ENCODE data around the gene POLR2E.
"Not testable (repeated sequence)": the region's sequence is repeated elsewhere in the genome, so short reads cannot be mapped to it uniquely, and the experiment has no call there.

Gene POLR2E

DNA sequence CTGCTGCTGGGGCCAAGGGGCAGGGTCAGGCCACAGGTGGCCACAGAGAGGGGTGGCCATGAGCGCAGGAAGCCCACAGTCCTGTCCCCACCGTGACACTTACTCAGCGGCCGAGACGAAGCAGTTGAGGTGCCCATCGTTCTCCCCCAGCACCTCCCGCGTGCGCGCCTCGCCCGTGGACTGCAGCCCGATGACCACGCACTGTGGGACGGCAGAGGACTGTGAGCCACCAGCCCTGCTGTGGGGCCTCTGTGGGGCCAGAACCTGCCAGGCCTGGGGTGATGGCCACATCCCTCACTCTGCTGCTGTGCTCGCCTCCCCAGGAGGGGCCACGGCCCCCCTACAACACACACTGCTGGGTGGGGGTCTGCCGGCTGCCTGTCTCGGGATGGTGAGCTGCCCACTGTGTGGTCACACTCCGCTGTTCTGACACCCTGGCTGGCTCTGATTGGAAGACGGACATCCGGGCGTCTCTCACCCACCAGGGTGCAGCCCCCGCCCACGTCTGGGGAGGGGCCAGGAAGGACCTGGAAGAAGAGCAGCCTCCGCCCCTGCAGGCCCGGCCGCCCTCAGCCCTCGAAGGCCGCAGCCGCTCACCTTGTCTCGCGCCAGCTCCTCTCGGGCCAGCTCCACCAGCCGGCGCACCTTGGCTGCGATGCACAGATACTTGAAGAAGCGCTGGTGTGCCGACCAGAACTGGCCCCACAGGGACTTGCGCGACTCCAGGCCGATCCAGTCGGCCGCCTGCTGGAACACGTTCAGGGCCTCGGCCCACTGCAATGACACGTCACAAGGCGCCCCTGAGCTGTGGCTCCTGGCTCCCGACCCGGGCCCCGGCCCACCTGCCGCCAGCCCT, 21.8 kb upstream of the POLR2E start:
- Histone ChIP-seq H3K27ac (ENCODE audit: low read length) (no peak overlapping the region), H3K27me3 (ENCODE audit: control insufficient read depth in 1 of 2, insufficient read depth in 2 of 2, low read length in 2 of 2) (no peaks in the 10 kb centered on the region), H3K36me3 (ENCODE audit: control insufficient read depth in 2 of 2, insufficient read depth in 2 of 2, low read length in 2 of 2) (peaks cover 22 to 36% of the 10 kb centered on the region in 2 donors), H3K4me3 (ENCODE audit: low read length in 2 of 2) (no peak overlapping the region), H3K9me3 (ENCODE audit: control insufficient read depth in 2 of 2, low read length in 2 of 2) (no peaks in the 10 kb centered on the region), H3K9ac (ENCODE audit: low read length in 2 of 2) (no peak overlapping the region), H3K4me1 (ENCODE audit: control insufficient read depth, insufficient read depth, low read length) (peaks cover 19% of the 10 kb centered on the region)

GRCh38 chr19:1115646-1116420, 20.7 kb upstream of the POLR2E start:
- H3K9me3 ChIP-seq (ENCODE audit: control insufficient read depth in 2 of 2, low read length in 2 of 2), result no peaks in the 10 kb centered on the region
- no peak overlapping the region for H3K27ac ChIP-seq (ENCODE audit: low read length)
- peaks cover 19 to 28% of the 10 kb centered on the region in 2 donors for H3K36me3 ChIP-seq (ENCODE audit: control insufficient read depth in 2 of 2, insufficient read depth in 2 of 2, low read length in 2 of 2)
- H3K27me3 ChIP-seq (ENCODE audit: control insufficient read depth in 1 of 2, insufficient read depth in 2 of 2, low read length in 2 of 2), result no peaks in the 10 kb centered on the region
- H3K9ac ChIP-seq (ENCODE audit: low read length in 2 of 2), result no peak overlapping the region
- H3K4me3 ChIP-seq (ENCODE audit: low read length in 2 of 2), result no peak overlapping the region
- peaks cover 19% of the 10 kb centered on the region for H3K4me1 ChIP-seq (ENCODE audit: control insufficient read depth, insufficient read depth, low read length)

DNA sequence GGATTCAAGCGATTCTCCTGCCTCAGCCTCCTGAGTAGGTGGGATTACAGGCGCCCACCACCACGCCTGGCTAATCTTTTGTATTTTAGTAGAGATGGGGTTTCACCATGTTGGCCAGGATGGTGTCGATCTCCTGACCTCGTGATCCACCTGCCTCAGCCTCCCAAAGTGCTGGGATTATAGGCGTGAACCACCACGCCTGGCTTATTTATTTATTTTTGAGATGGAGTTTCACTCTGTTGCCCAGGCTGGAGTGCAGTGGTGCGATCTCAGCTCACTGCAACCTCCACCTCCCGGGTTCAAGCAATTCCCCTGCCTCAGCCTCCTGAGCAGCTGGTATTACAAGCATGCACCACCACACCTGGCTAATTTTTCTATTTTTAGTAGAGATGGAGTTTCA, 19.6 kb upstream of the POLR2E start:
- H3K9ac ChIP-seq (ENCODE audit: low read length in 2 of 2); H3K9me3 ChIP-seq (ENCODE audit: control insufficient read depth in 2 of 2, low read length in 2 of 2); H3K27ac ChIP-seq (ENCODE audit: low read length); H3K27me3 ChIP-seq (ENCODE audit: control insufficient read depth in 1 of 2, insufficient read depth in 2 of 2, low read length in 2 of 2); H3K4me3 ChIP-seq (ENCODE audit: low read length in 2 of 2): not testable (repeated sequence)
- H3K4me1 ChIP-seq (ENCODE audit: control insufficient read depth, insufficient read depth, low read length), result peaks cover 19% of the 10 kb centered on the region
- H3K36me3 ChIP-seq (ENCODE audit: control insufficient read depth in 2 of 2, insufficient read depth in 2 of 2, low read length in 2 of 2), result peaks cover 23 to 30% of the 10 kb centered on the region in 2 donors

- H3K27ac ChIP-seq (ENCODE audit: low read length), result peak overlapping the region; percentile 46
- H3K36me3 ChIP-seq (ENCODE audit: control insufficient read depth in 2 of 2, insufficient read depth in 2 of 2, low read length in 2 of 2), result peaks cover 23% of the 10 kb centered on the region in 2 donors
- H3K27me3 ChIP-seq (ENCODE audit: control insufficient read depth in 1 of 2, insufficient read depth in 2 of 2, low read length in 2 of 2), result no peaks in the 10 kb centered on the region
- H3K4me3 ChIP-seq (ENCODE audit: low read length in 2 of 2), result peak overlapping the region in 1 of 2 donors; percentile 55
- H3K9ac ChIP-seq (ENCODE audit: low read length in 2 of 2), result no peak overlapping the region
- H3K9me3 ChIP-seq (ENCODE audit: control insufficient read depth in 2 of 2, low read length in 2 of 2), result no peaks in the 10 kb centered on the region
- peaks cover 19% of the 10 kb centered on the region for H3K4me1 ChIP-seq (ENCODE audit: control insufficient read depth, insufficient read depth, low read length)
These were observed 18.9 kb upstream of the POLR2E start for GRCh38 chr19:1113986-1114483.

DNA sequence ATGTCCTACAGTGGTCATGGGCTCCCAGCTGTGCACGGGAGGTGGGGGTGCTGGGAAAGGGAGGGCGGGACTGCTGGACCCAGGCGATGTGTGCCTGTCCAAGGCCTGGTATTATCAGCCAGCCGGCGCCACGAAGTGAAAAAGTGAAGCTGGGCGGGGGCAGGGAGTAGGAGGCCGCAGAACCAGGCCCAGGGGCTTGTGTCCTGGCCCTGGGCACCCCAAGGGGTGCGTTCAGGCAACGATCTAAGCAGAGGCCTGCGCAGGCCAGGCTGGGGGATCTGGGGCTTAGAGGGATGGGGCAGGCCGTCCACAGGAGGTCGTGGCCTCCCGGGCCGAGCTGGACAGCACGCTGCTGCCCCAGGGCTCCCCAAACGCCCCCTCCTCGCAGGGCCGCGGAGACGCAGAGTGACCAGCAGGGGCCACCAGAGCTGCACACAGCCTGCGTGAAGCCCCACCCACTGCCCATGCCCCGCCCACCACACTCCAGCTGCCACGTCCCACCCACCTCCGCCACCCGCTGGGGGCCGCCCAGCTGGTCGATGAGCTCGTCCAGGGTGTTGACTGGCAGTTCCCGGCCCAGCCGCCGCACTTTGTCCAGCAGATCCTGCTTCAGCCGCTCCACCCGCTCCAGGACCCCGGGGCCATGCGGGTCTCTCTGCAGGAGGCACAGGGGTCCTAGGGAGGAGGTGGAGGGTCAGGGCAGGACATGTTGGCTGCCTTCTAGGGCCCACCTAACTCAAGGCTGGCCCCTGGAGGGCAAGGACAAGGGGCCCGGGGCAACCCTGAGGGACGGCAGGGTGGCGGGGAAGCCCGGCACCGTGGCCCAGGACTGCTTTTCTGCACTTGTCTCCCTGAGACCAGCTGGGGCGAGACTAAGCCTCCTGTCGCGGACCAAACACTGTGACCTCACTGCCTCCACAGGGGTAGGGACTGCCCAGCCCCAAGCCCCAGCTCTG, 18.1 kb upstream of the POLR2E start:
- Histone ChIP-seq H3K9me3 (ENCODE audit: control insufficient read depth in 2 of 2, low read length in 2 of 2) (no peaks in the 10 kb centered on the region), H3K27ac (ENCODE audit: low read length) (peak overlapping the region; percentile 66), H3K4me3 (ENCODE audit: low read length in 2 of 2) (peak overlapping the region in 1 of 2 donors; percentile 55), H3K36me3 (ENCODE audit: control insufficient read depth in 2 of 2, insufficient read depth in 2 of 2, low read length in 2 of 2) (peaks cover 19 to 20% of the 10 kb centered on the region in 2 donors), H3K27me3 (ENCODE audit: control insufficient read depth in 1 of 2, insufficient read depth in 2 of 2, low read length in 2 of 2) (no peaks in the 10 kb centered on the region), H3K4me1 (ENCODE audit: control insufficient read depth, insufficient read depth, low read length) (peaks cover 19% of the 10 kb centered on the region), H3K9ac (ENCODE audit: low read length in 2 of 2) (peak overlapping the region in 1 of 2 donors; percentile 47)

DNA sequence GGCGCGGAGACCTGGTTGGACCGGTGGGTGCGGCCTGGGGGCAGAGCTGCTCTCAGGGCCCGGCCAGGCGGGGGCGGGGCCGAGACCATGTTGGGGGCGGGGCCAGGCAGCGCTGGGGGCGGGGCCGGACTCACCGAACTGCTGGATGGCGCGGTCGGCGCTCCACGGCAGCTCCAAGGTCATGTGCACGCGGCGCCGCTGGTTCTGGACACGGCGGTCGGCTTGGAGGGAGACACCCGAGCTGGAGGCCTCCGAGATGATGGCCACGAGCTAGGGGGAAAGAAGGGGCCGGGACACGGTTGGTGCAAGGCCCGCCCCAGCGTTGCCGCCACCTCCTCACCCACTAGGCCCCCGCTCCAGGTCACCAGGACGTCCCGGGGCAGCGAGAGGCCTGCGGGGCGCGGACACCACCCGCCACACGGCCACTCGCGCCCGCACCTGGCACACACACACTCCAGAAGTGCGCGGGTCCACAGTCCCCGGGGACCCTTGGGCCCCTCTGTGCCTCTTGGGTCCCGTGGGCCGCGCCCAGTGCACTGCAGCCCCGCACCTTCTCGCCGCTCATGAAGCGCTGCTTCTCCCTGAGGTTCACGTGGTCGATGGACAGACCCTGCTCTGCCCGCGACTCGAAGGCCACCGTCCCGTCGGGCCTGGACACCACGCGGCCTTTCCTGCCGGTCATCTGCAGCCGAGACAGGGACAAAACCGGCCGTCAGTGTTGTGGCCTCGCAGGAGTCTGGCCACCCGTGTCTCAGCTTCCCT, 17.3 kb upstream of the POLR2E start:
- Histone ChIP-seq H3K9ac (ENCODE audit: low read length in 2 of 2) (no peak overlapping the region), H3K4me1 (ENCODE audit: control insufficient read depth, insufficient read depth, low read length) (peaks cover 19% of the 10 kb centered on the region), H3K27ac (ENCODE audit: low read length) (peak overlapping the region; percentile 66), H3K27me3 (ENCODE audit: control insufficient read depth in 1 of 2, insufficient read depth in 2 of 2, low read length in 2 of 2) (no peaks in the 10 kb centered on the region), H3K36me3 (ENCODE audit: control insufficient read depth in 2 of 2, insufficient read depth in 2 of 2, low read length in 2 of 2) (peaks cover 12 to 14% of the 10 kb centered on the region in 2 donors), H3K4me3 (ENCODE audit: low read length in 2 of 2) (no peak overlapping the region), H3K9me3 (ENCODE audit: control insufficient read depth in 2 of 2, low read length in 2 of 2) (no peaks in the 10 kb centered on the region)

DNA sequence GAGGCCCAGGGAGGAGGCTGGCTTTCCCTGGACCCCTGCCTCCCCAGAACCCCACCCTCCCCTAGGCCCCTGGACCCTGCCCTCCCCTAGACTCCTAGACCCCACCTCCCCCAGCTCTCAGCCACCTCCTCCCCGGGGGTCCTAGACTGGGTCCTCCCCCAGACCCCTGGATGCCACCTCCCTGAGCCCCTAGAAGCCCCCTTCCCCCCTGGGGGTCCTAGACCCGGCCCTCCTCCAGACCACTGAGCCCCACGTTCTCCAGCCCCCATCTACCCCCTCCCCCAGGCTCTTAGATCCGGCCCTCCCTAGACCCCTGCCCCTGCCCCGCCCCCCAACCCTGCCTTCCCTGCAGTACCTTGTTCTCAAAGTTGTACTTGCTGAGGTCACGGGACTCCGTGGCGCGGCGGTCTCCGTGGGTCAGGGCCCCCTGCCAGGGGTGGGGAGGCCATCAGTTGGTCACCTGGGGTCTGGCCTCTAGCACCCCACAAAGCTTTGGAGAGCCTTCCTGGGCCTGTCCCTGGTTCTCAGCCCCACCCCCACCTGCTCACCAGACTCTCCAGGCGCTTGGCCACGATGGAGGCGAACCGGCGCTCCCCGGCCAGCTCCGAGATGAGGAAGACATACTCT, 16.6 kb upstream of the POLR2E start:
- peak overlapping the region; percentile 66 for H3K27ac ChIP-seq (ENCODE audit: low read length)
- peaks cover 19% of the 10 kb centered on the region for H3K4me1 ChIP-seq (ENCODE audit: control insufficient read depth, insufficient read depth, low read length)
- peaks cover 10 to 15% of the 10 kb centered on the region in 2 donors for H3K36me3 ChIP-seq (ENCODE audit: control insufficient read depth in 2 of 2, insufficient read depth in 2 of 2, low read length in 2 of 2)
- no peak overlapping the region for H3K9ac ChIP-seq (ENCODE audit: low read length in 2 of 2)
- no peak overlapping the region for H3K4me3 ChIP-seq (ENCODE audit: low read length in 2 of 2)
- no peaks in the 10 kb centered on the region for H3K27me3 ChIP-seq (ENCODE audit: control insufficient read depth in 1 of 2, insufficient read depth in 2 of 2, low read length in 2 of 2)
- no peaks in the 10 kb centered on the region for H3K9me3 ChIP-seq (ENCODE audit: control insufficient read depth in 2 of 2, low read length in 2 of 2)

DNA sequence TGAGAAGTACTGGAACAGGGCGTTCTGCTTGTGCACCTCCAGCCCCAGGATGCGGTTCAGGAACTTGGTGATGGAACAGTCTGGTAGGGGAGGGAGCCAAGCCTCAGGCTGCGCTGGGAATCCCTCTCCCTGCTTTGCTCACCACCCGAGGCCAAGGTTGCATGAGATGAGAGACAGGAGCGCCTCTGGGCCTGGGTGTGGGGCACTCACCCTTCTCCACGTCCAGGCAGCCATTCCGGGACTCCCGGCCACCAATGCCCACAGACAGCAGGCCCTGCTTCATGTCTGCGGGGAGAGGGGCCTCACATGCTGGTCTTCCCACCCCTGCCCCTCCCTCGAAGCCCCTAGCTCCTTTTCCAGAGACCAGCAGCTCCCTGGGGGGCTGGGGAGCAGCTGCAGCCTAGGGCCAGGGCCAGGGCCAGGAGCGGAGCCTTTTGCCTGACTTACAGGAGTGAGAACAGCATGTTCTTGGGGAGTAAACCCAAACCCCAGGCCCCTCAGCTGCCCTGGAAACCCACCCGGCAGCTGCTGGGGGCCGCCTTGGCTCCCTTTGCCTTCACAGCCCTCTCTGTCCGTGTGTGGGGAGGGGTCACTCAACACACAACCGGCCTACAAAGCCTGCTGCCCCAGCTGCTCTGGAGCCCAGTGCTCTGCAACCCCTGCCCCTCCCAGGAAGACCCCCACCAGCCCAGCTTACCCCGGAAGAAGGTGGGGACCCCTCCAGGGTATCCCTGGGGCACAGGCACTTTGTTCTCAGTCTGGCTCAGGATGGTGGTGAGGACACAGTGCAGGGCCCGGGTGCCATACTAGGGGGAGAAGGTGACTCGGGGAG, 15.8 kb upstream of the POLR2E start:
- peak overlapping the region; percentile 18 for H3K27ac ChIP-seq (ENCODE audit: low read length)

More for the DNA sequence above, 15.8 kb upstream of the POLR2E start:
- Histone ChIP-seq H3K4me3 (ENCODE audit: low read length in 2 of 2) (no peak overlapping the region), H3K9ac (ENCODE audit: low read length in 2 of 2) (no peak overlapping the region), H3K36me3 (ENCODE audit: control insufficient read depth in 2 of 2, insufficient read depth in 2 of 2, low read length in 2 of 2) (peaks cover 13 to 14% of the 10 kb centered on the region in 2 donors), H3K27me3 (ENCODE audit: control insufficient read depth in 1 of 2, insufficient read depth in 2 of 2, low read length in 2 of 2) (no peaks in the 10 kb centered on the region), H3K9me3 (ENCODE audit: control insufficient read depth in 2 of 2, low read length in 2 of 2) (no peaks in the 10 kb centered on the region), H3K4me1 (ENCODE audit: control insufficient read depth, insufficient read depth, low read length) (peaks cover 24% of the 10 kb centered on the region)

Data from stomach smooth muscle (tissue), 2 donors.